ENCODE measurements around the gene DTX3.

Gene DTX3

DNA sequence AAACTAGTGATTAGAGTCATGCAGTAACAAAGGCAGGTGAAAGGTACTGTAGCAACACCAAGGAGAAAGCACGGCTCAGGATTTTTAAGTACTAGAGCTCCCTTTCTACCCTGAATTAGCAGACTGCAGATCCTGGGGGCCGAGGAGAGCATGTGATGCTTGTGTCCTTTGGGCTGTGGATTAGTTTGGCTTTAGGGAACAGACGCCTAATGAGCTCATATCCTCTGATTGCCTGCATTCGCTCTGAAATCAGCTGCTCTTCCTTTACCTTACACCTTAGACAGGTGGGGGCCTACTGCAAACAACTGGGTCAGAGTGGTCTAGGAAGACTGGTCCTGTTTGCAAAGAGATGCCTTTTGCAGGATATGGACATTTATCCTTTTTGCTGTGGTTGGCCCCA, 11.4 kb upstream of the DTX3 start:
- TF ChIP-seq, protein P1, sequence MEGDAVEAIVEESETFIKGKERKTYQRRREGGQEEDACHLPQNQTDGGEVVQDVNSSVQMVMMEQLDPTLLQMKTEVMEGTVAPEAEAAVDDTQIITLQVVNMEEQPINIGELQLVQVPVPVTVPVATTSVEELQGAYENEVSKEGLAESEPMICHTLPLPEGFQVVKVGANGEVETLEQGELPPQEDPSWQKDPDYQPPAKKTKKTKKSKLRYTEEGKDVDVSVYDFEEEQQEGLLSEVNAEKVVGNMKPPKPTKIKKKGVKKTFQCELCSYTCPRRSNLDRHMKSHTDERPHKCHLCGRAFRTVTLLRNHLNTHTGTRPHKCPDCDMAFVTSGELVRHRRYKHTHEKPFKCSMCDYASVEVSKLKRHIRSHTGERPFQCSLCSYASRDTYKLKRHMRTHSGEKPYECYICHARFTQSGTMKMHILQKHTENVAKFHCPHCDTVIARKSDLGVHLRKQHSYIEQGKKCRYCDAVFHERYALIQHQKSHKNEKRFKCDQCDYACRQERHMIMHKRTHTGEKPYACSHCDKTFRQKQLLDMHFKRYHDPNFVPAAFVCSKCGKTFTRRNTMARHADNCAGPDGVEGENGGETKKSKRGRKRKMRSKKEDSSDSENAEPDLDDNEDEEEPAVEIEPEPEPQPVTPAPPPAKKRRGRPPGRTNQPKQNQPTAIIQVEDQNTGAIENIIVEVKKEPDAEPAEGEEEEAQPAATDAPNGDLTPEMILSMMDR (IDR thresholded peaks at IDR 0.05), result no peak

DNA sequence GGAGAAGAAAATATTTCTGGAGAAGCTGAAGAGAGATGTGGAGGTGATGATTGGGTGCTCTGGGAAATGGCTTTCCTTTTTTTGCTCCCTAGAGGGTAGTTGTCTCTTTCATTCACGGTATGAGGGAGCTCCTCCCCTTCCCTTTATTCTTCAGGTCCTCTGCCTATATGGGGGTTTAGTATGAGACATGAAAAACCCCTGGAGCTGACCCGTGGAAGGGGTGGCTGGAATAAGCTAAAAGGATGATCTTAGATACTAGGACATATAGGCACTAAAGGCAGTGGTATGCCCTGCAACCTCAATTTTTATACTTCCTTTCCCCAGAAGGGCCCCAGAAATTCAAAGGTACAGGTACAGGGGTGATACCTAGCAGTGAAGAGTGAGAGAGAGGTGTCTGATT, 4.2 kb upstream of the DTX3 start:
- TF ChIP-seq, protein P1 (IDR thresholded peaks at IDR 0.05), result no peak

DNA sequence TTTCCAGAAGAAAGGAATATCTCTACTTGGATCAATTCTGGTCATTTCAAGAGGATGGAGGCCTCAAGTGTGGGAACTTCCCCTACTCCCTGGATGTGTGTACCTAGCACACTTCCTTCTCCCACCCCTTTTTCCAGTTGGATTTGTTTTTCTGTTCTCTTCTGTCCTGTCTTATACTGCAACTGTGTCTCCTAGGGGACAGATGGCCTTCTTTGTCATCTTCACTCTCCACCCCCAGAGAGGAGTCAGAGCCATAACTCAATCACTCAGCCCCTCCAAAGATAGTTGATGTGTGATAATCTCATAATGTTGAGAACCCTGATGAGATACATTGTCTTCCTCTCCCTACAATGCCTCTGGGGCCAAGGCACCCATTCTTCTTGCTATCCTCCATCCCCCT, 2.1 kb upstream of the DTX3 start:
- TF ChIP-seq, protein P1 (IDR thresholded peaks at IDR 0.05), result no peak

DNA sequence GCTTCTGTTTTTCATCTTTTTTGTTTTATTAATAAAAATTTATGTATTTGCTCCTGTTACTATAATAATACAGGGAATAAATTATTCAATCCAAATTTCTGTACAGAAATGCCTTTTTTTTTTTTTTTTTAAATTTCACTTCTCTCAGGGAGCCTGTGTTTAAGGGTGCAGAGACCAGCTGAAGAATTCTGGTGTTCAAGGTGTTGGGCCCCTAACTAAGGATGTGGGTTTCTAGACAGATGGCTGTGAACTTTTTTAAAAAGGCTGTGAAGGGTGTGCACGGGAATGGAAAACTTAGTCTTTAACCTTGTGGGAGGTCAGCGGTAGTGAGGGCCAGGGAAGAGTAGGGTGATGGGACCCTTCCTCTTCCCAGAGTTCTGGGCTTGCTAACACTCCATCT, 1.3 kb upstream of the DTX3 start:
- TF ChIP-seq, protein P1 (IDR thresholded peaks at IDR 0.05), result no peak

DNA sequence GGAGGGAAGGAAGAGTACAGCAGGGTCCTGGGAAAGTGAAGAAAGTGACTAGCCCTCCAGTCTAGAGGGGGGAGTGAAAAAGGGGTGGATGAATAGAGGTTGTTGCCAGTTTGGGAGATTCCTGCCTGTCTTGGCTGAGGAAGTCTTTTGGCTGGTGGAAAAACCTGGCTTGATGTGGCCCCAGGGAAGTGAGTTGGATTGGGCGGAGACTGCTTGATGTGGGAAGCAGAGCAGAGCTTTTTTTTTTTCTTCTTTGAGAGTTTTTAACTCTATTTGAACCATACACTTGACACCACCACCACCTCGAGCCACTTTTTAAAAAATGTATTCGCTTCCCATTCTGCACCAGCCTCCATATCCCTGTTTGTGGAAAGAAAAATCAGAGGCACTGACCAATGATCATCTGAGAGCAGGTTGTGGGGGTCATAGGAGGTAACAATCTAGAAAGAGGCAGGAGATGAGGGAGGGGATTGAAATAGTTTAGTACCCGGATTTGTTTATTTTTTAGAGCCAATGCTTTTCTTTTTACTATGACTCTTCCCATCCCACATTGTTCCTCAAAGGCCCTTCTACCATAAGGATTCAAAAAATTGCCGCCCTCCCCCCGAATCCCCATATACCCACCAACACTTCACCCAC, 690 bp upstream of the DTX3 start:
- TF ChIP-seq, protein P1 (IDR thresholded peaks at IDR 0.05), result no peak

DNA sequence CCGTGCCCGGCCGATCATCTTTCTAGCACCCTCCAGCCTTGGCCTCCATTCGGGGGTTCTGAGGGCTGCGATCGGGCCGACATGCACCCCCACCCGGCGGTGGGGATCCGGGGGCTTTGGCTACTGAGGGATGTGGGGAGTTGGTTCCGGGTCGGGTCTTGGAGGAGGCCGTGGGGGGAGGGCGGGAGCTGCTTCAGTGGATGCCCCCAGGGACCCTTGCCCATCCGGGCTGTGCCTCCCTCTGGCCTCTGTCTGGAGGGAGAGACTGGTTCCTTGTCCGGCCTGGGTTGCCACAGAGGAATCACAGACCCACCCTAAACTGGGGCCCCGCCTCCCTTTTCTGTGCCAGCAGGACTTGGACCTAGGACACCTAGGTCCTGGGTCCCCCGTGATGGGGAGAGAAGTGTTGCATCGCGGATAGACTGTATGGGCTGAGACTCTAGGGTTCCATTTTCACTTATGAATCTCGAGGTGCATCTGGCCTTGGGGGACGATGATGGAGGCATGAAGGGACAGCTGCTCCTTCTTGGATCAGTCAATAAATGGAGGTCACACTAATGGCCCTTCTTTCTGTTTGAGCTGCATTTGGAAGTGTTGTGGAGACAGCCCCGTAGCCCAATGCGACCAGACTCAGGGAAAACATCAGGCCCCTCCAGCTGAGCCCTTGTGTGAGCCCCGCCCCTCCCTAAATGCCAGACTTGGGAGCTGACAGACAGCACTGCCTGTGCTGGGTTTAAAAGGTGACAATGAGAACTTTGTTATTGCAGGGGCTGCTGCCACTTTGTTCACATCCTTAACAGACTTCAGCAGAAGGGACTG, 577 bp downstream of the DTX3 start:
- TF ChIP-seq, protein P1 (IDR thresholded peaks at IDR 0.05), result no peak

DNA sequence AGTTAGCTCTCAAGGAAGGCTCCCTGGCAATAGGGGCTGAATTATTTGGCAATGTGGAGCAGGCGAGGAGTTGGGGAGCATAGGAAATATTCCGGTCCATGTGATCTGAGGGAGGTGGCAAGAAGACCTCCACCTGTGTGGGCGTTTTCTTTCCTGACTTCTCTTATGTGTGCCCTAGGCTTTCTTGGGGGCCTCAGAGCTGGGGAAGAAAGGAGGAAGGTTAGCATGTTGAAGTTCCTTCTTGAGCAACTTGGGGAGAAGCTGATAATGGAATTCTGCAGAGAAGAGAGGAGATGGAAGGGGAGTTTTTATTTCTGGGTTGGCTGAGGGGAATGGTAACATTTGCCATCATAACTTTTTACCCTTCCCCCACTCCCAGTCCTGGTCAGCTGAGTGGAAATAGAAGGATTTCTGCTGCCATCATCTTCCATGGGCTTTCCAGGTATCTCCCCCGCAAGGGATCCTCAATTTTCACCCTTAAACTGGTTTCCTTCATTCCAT, 1.2 kb downstream of the DTX3 start:
- TF ChIP-seq, protein P1 (IDR thresholded peaks at IDR 0.05), result no peak

Measured in LNCAP (cell line).